Measurements from ENCODE around the gene TNFSF8. TPM values are rescaled to one million over a fixed set of nuclear protein-coding genes. Genes with fewer than 3 reads are reported as not detected.
A peak's percentile ranks its signal among the peaks of the same experiment; 100 is the strongest.

Gene TNFSF8
- total RNA-seq (2014; rRNA removed; shearing (Covaris generic)): not detected in 2 replicates

GRCh38 chr9:114930056-114930812 lies at the start of gene TNFSF8:
TSS of gene TNFSF8 (minus strand) at chr9:114930591. CDS start at chr9:114930303, 288 bp downstream.
- DNase-seq (ENCODE audit: low spot score): no peak

- DNase-seq (ENCODE audit: low spot score): no peak
Observed at GRCh38 chr9:114973216-114973615, 42.8 kb upstream of the TNFSF8 start.

- DNase-seq (ENCODE audit: low spot score): no peak
Observed at GRCh38 chr9:114972510-114973136, 42.2 kb upstream of the TNFSF8 start.

- DNase-seq (ENCODE audit: low spot score): no peak
Observed at GRCh38 chr9:114969269-114969668, 38.9 kb upstream of the TNFSF8 start.

GRCh38 chr9:114968671-114969070 lies 38.3 kb upstream of the TNFSF8 start:
- no peak for DNase-seq (ENCODE audit: low spot score)

- DNase-seq (ENCODE audit: low spot score): no peak
Observed at GRCh38 chr9:114965564-114965963, 35.2 kb upstream of the TNFSF8 start.

GRCh38 chr9:114962809-114963208 lies 32.4 kb upstream of the TNFSF8 start:
- DNase-seq (ENCODE audit: low spot score): no peak

- no peak for DNase-seq (ENCODE audit: low spot score)
Observed at GRCh38 chr9:114960276-114960675, 29.9 kb upstream of the TNFSF8 start.

GRCh38 chr9:114958844-114959235 lies 28.4 kb upstream of the TNFSF8 start:
- DNase-seq (ENCODE audit: low spot score): no peak

GRCh38 chr9:114958021-114958843 lies 27.8 kb upstream of the TNFSF8 start:
- no peak for DNase-seq (ENCODE audit: low spot score)

GRCh38 chr9:114957558-114957957 lies 27.2 kb upstream of the TNFSF8 start:
- DNase-seq (ENCODE audit: low spot score): no peak

GRCh38 chr9:114954956-114955582 lies 24.7 kb upstream of the TNFSF8 start:
- no peak for DNase-seq (ENCODE audit: low spot score)

GRCh38 chr9:114953959-114954358 lies 23.6 kb upstream of the TNFSF8 start:
- DNase-seq (ENCODE audit: low spot score): peak; percentile 87

GRCh38 chr9:114953046-114953445 lies 22.7 kb upstream of the TNFSF8 start:
- no peak for DNase-seq (ENCODE audit: low spot score)

- no peak for DNase-seq (ENCODE audit: low spot score)
Observed at GRCh38 chr9:114950761-114951160, 20.4 kb upstream of the TNFSF8 start.

GRCh38 chr9:114947058-114947457 lies 16.7 kb upstream of the TNFSF8 start:
- no peak for DNase-seq (ENCODE audit: low spot score)

- DNase-seq (ENCODE audit: low spot score): no peak
Observed at GRCh38 chr9:114945616-114946412, 15.4 kb upstream of the TNFSF8 start.

- DNase-seq (ENCODE audit: low spot score): no peak
Observed at GRCh38 chr9:114941376-114941775, 11.0 kb upstream of the TNFSF8 start.

GRCh38 chr9:114938687-114939575 lies 8.5 kb upstream of the TNFSF8 start:
- DNase-seq (ENCODE audit: low spot score): no peak

GRCh38 chr9:114937516-114937915 lies 7.1 kb upstream of the TNFSF8 start:
- DNase-seq (ENCODE audit: low spot score): no peak

Data from H4 (cell line).